Endothelial cell of hepatic sinusoid (primary cell): ENCODE results near the gene MTRF1.
"Not testable (repeated sequence)": the region's sequence is repeated elsewhere in the genome, so short reads cannot be mapped to it uniquely, and the experiment has no call there.

Experiments
- in situ Hi-C: cut with HindIII; loops from 2 replicates; pipeline ENCODE4 v1.10.0; 2017; ENCODE audit warnings: low sequenced_read_pairs

Gene MTRF1

GRCh38 chr13:41284512-41285288 is 21.3 kb upstream of the MTRF1 start:
- in situ Hi-C loops = no loop called here

GRCh38 chr13:41282129-41282571 is 18.8 kb upstream of the MTRF1 start:
- in situ Hi-C loops = no loop called here

- in situ Hi-C loops = not testable (repeated sequence)
Observed at GRCh38 chr13:41279156-41279555, 15.8 kb upstream of the MTRF1 start.

- in situ Hi-C loops = no loop called here
Observed at GRCh38 chr13:41276824-41277223, 13.4 kb upstream of the MTRF1 start.

- in situ Hi-C loops = no loop called here
Observed at GRCh38 chr13:41274881-41275280, 11.5 kb upstream of the MTRF1 start.

GRCh38 chr13:41273831-41274441 is 10.6 kb upstream of the MTRF1 start:
- in situ Hi-C loops = no loop called here

GRCh38 chr13:41271456-41272285 is 8.3 kb upstream of the MTRF1 start:
- in situ Hi-C loops = no loop called here

GRCh38 chr13:41268764-41269163 is 5.4 kb upstream of the MTRF1 start:
- in situ Hi-C loops = no loop called here

GRCh38 chr13:41267106-41267505 is 3.7 kb upstream of the MTRF1 start:
- in situ Hi-C loops = no loop called here

- in situ Hi-C loops = no loop called here
Observed at GRCh38 chr13:41259875-41260501, 3.4 kb downstream of the MTRF1 start.

GRCh38 chr13:41257535-41257934 is 5.8 kb downstream of the MTRF1 start:
- in situ Hi-C loops = no loop called here

- in situ Hi-C loops = no loop called here
Observed at GRCh38 chr13:41254902-41255301, 8.5 kb downstream of the MTRF1 start.

- in situ Hi-C loops = no loop called here
Observed at GRCh38 chr13:41250993-41251392, 12.4 kb downstream of the MTRF1 start.

- in situ Hi-C loops = no loop called here
Observed at GRCh38 chr13:41246969-41247680, 16.3 kb downstream of the MTRF1 start.

- in situ Hi-C loops = no loop called here
Observed at GRCh38 chr13:41244556-41244955, 18.8 kb downstream of the MTRF1 start.

GRCh38 chr13:41241626-41242025 is 21.8 kb downstream of the MTRF1 start:
- in situ Hi-C loops = no loop called here

GRCh38 chr13:41236369-41236768 is 27.0 kb downstream of the MTRF1 start:
- in situ Hi-C loops = no loop called here

- in situ Hi-C loops = no loop called here
Observed at GRCh38 chr13:41232578-41233480, 30.5 kb downstream of the MTRF1 start.

GRCh38 chr13:41231786-41232185 is 31.6 kb downstream of the MTRF1 start:
- in situ Hi-C loops = no loop called here
